ENCODE results near the gene C17orf113. TPM values are rescaled to one million over a fixed set of nuclear protein-coding genes. Genes with fewer than 3 reads are reported as not detected.
"Not testable (repeated sequence)": the region's sequence is repeated elsewhere in the genome, so short reads cannot be mapped to it uniquely, and the experiment has no call there.

C17orf113 gene
- total RNA-seq, 2 donors from 2014 or later: 0.65 to 0.85 TPM

DNA sequence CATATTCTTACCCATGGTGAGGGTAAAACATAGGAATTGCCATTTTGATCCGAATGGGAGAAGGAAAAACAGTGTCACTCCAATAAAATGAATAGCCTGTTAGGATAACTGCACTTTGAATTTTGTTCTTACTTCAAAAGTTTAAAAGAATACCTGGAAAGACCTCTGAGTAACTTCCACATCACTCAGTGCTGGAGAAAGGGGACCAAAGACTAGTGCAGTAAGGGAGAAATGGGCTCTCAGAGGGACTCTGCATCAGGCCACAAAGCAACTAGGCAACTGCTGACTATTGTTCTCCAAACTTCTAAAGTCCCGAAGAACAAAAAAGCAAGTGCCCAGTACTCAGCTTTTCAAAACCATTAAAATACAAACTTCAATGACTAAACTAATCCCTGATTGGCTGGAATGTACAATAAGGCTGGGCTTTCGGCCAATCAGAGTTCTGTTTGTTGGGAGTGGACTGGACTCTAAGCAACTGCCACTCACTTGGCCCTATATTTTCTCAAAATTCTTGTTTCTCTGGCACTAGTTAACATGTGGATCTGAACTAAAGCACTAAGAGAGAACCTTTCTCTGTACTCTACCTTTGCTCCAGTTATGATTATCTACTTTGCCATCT lies 39.4 kb downstream of the C17orf113 start:
- Mint-ChIP-seq H3K36me3 (ENCODE audit: low read depth) (no peaks in the 10 kb centered on the region), H3K27me3 (no peaks in the 10 kb centered on the region), H3K4me1 (peaks cover 37% of the 10 kb centered on the region), H3K4me3 (no peak overlapping the region), H3K27ac (peak overlapping the region; percentile 32)
- no peaks in the 10 kb centered on the region for H3K9me3 ChIP-seq (ENCODE audit: control insufficient read depth, low read length, poor library complexity, severe bottlenecking)
- ATAC-seq (no peak), DNase-seq (no peak)

- H3K4me3 Mint-ChIP-seq: not testable (repeated sequence)
Observed at GRCh38 chr17:42010266-42010680, 40.1 kb downstream of the C17orf113 start.

DNA sequence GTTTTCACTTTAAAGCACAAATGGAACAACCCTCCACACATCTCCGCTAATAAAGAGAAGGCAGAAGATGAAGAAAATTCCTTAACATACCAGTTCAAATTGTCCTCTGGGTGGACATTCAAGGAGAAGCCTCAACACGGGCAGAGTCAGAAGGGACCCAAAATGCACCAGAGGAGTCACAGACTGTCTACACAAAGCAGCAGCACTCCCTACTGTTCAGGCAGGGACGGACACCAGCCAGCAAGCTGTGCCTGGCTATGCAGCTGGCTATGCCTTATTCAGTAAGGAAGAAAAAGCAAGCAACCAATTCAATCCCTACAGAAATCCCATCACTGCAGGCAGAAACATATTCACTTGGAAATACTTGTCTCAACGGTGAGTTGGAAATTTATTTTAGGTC lies 41.2 kb downstream of the C17orf113 start:
- no peak for DNase-seq
- Mint-ChIP-seq H3K27me3 (no peaks in the 10 kb centered on the region), H3K4me1 (peaks cover 36% of the 10 kb centered on the region), H3K36me3 (ENCODE audit: low read depth) (no peaks in the 10 kb centered on the region), H3K27ac (peak overlapping the region; percentile 63), H3K4me3 (no peak overlapping the region)
- no peak for ATAC-seq
- no peaks in the 10 kb centered on the region for H3K9me3 ChIP-seq (ENCODE audit: control insufficient read depth, low read length, poor library complexity, severe bottlenecking)

More at GRCh38 chr17:42010266-42010680, 40.1 kb downstream of the C17orf113 start:
- H3K27ac Mint-ChIP-seq: peak overlapping the region; percentile 29
- peaks cover 37% of the 10 kb centered on the region for H3K4me1 Mint-ChIP-seq
- H3K36me3 Mint-ChIP-seq (ENCODE audit: low read depth); DNase-seq; ATAC-seq; H3K9me3 ChIP-seq (ENCODE audit: control insufficient read depth, low read length, poor library complexity, severe bottlenecking); H3K27me3 Mint-ChIP-seq: not testable (repeated sequence)

- no peak overlapping the region for H3K27ac Mint-ChIP-seq
- H3K9me3 ChIP-seq (ENCODE audit: control insufficient read depth, low read length, poor library complexity, severe bottlenecking): no peaks in the 10 kb centered on the region
- H3K36me3 Mint-ChIP-seq (ENCODE audit: low read depth): no peaks in the 10 kb centered on the region
- H3K4me3 Mint-ChIP-seq: no peak overlapping the region
- H3K27me3 Mint-ChIP-seq: no peaks in the 10 kb centered on the region
- ATAC-seq (no peak), DNase-seq (no peak)
- H3K4me1 Mint-ChIP-seq: peaks cover 21% of the 10 kb centered on the region
Observed at GRCh38 chr17:42005166-42005565, 45.2 kb downstream of the C17orf113 start.

DNA sequence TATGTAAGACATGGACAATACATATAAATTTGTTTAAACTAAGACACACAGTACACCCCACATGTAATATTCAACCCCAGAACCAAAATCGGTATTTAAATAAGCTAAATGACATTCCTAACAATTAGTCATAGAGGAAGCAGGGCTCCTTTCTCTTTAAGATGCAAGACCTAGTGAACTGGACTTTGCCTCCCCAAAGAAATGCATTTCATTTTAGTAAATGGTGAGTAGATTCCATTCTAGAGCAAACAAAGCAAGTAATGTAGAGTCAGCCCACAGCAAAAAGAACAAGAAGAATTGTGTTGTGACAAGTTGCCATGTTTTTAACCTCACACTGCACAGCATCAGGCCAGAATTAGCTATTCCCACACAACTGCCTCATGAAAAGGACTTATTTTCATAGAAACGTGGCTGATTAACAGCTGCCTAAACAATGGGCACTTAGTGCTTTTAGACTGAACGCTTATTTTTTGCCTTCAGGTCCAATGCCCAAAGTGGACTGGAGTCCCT lies 47.6 kb downstream of the C17orf113 start:
- H3K36me3 Mint-ChIP-seq (ENCODE audit: low read depth): no peaks in the 10 kb centered on the region
- H3K9me3 ChIP-seq (ENCODE audit: control insufficient read depth, low read length, poor library complexity, severe bottlenecking): no peaks in the 10 kb centered on the region
- ATAC-seq (no peak), DNase-seq (no peak)
- H3K27ac Mint-ChIP-seq: peak overlapping the region; percentile 32
- H3K27me3 Mint-ChIP-seq: no peaks in the 10 kb centered on the region
- no peak overlapping the region for H3K4me3 Mint-ChIP-seq
- peaks cover 15% of the 10 kb centered on the region for H3K4me1 Mint-ChIP-seq

DNA sequence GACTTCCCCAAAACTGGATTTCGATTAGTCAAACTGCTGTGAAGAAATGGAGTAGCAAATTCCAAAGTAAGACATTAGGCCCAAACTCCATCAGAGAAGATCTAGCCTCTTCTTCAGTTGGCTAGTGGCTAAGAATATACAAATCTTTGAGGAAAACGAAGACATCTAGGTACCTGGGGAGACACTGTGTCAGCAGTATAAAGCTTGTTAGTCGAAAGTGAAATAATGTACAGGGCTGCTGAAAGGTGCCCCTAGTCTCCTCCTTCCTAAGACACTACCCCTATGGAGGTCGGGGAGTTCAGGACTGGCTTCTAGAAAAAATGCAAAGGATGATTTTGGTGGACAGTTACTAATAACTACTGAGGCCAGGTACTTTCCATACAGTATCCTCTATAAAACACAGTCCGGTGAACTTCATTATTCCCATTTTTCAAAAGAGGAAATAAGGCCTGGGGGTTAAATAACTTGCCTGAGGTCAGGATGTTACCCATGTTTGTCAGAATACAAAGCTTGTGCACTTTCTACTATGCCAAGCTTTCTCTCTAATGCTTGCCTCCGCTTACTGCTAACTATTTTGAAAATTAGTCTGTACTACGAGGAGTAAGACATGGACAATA lies 48.1 kb downstream of the C17orf113 start:
- DNase-seq: no peak
- no peak overlapping the region for H3K27ac Mint-ChIP-seq
- peaks cover 15% of the 10 kb centered on the region for H3K4me1 Mint-ChIP-seq
- H3K27me3 Mint-ChIP-seq: no peaks in the 10 kb centered on the region
- no peaks in the 10 kb centered on the region for H3K36me3 Mint-ChIP-seq (ENCODE audit: low read depth)
- H3K9me3 ChIP-seq (ENCODE audit: control insufficient read depth, low read length, poor library complexity, severe bottlenecking): no peaks in the 10 kb centered on the region
- ATAC-seq: no peak
- H3K4me3 Mint-ChIP-seq: no peak overlapping the region

- ATAC-seq (no peak), DNase-seq (no peak)
- Mint-ChIP-seq H3K27ac (no peak overlapping the region), H3K4me3 (no peak overlapping the region), H3K4me1 (peaks cover 13% of the 10 kb centered on the region), H3K36me3 (ENCODE audit: low read depth) (peaks cover 2% of the 10 kb centered on the region), H3K27me3 (no peaks in the 10 kb centered on the region)
- H3K9me3 ChIP-seq (ENCODE audit: control insufficient read depth, low read length, poor library complexity, severe bottlenecking): no peaks in the 10 kb centered on the region
Observed at GRCh38 chr17:42001729-42002128, 48.7 kb downstream of the C17orf113 start.

DNA sequence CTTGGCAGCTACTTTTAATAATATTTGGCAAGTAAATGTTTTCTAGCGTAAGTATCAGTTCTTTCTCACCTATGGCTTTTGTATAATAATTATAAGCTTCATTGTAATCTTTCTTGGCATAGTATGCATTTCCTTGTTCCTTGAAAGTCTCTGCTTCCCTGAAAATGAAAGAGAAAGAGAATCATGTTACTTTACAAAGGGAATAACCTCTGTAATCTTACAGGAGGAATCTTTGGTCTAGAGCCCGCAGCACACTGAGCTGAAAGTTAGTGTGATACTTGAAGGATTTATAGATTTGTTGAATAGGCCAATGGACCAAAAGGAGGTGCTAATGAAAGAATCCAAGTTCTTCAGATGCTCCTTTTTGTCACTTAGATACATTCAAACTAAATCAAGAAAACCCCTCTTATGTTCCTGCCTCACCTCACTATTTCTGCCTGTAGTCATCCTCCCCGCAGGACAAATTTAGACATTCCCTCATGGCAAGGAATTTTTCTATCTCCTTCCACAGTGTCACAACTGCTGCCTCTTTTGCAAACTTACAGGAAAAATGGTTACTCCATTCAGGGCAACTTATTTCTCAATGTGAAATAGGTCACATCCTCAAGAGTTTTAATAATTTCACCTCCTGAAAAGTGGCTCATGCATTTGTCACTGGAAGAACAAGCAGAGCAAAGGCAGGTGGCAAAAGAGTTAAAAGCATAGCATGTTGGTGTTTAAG lies 49.8 kb downstream of the C17orf113 start:
- Mint-ChIP-seq H3K27ac (no peak overlapping the region), H3K4me1 (peaks cover 15% of the 10 kb centered on the region), H3K27me3 (no peaks in the 10 kb centered on the region), H3K36me3 (ENCODE audit: low read depth) (peaks cover 2% of the 10 kb centered on the region), H3K4me3 (no peak overlapping the region)
- no peak for DNase-seq
- no peaks in the 10 kb centered on the region for H3K9me3 ChIP-seq (ENCODE audit: control insufficient read depth, low read length, poor library complexity, severe bottlenecking)
- ATAC-seq: no peak

DNA sequence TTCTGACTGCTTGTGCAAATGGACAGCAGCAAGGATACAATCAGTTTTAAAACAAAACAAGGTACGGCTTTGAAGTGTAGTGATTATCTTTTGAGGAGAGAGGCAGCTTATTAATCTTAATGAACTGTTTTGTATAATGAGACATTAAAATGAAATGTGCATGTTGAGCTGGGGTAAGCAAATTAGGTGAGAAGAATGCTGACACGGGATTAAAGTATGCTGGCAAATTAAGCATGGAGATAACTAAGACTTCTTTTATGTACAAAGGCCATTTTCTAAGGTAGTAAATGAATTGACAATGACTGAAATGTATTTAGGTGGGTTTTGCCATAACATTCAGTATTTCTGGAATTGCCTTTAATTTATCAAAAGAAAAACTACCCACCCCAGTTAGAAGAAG lies 51.9 kb downstream of the C17orf113 start:
- peaks cover 10% of the 10 kb centered on the region for H3K4me1 Mint-ChIP-seq
- peaks cover 2% of the 10 kb centered on the region for H3K36me3 Mint-ChIP-seq (ENCODE audit: low read depth)
- no peak overlapping the region for H3K27ac Mint-ChIP-seq
- no peak overlapping the region for H3K4me3 Mint-ChIP-seq
- H3K27me3 Mint-ChIP-seq: no peaks in the 10 kb centered on the region
- DNase-seq (no peak), ATAC-seq (no peak)
- no peaks in the 10 kb centered on the region for H3K9me3 ChIP-seq (ENCODE audit: control insufficient read depth, low read length, poor library complexity, severe bottlenecking)

GRCh38 chr17:41996855-41997164 lies 53.6 kb downstream of the C17orf113 start:
- H3K9me3 ChIP-seq (ENCODE audit: control insufficient read depth, low read length, poor library complexity, severe bottlenecking): no peaks in the 10 kb centered on the region
- Mint-ChIP-seq H3K36me3 (ENCODE audit: low read depth) (peaks cover 2% of the 10 kb centered on the region), H3K27ac (peak overlapping the region; percentile 71), H3K27me3 (no peaks in the 10 kb centered on the region), H3K4me3 (no peak overlapping the region), H3K4me1 (peaks cover 5% of the 10 kb centered on the region)
- DNase-seq: no peak
- no peak for ATAC-seq

GRCh38 chr17:41992576-41992975 lies 57.8 kb downstream of the C17orf113 start:
- no peak for ATAC-seq
- no peak for DNase-seq
- no peaks in the 10 kb centered on the region for H3K27me3 Mint-ChIP-seq
- no peak overlapping the region for H3K27ac Mint-ChIP-seq
- H3K9me3 ChIP-seq (ENCODE audit: control insufficient read depth, low read length, poor library complexity, severe bottlenecking): no peaks in the 10 kb centered on the region
- H3K4me3 Mint-ChIP-seq: no peak overlapping the region
- peaks cover 9% of the 10 kb centered on the region for H3K4me1 Mint-ChIP-seq
- peaks cover 4% of the 10 kb centered on the region for H3K36me3 Mint-ChIP-seq (ENCODE audit: low read depth)

DNA sequence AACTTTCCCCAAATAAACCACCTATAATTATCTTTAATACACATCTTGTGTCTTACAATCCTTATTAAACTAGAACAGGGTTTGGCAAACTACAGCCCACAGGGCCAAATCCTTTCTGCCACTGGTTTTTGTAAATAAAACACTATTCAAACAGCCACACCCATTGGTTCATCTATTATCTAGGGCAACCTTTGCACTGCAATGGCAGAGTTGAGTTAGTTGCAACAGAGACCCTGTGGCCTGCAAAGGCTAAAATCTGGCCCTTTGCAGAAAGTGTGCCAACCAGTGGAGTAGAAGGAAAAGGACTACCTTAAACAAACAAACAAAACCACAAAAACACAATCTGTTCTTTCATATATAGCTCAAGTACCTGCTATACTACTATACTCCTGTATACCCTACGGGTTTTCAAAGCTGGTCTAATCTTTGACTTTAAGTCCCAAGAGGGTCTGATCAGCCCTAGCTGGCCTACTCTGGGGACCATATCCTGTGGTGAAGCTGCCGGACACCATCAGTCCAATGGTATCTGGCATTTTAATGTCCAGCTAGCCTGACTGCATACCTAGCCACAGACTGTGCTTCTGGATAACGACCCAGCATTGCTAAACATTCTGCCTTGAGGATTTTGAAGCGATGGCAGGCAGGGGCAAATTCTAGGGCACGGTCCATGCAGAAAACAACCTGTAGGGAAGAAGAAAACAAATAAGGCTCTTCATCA lies 60.5 kb downstream of the C17orf113 start:
- peaks cover 4% of the 10 kb centered on the region for H3K36me3 Mint-ChIP-seq (ENCODE audit: low read depth)
- H3K4me1 Mint-ChIP-seq: peaks cover 7% of the 10 kb centered on the region
- H3K27me3 Mint-ChIP-seq: no peaks in the 10 kb centered on the region
- H3K27ac Mint-ChIP-seq: no peak overlapping the region
- ATAC-seq: no peak
- H3K9me3 ChIP-seq (ENCODE audit: control insufficient read depth, low read length, poor library complexity, severe bottlenecking): no peaks in the 10 kb centered on the region
- no peak for DNase-seq
- no peak overlapping the region for H3K4me3 Mint-ChIP-seq

- H3K4me1 Mint-ChIP-seq: peaks cover 7% of the 10 kb centered on the region
- peak overlapping the region; percentile 12 for H3K4me3 Mint-ChIP-seq
- ATAC-seq (no peak), DNase-seq (no peak)
- peaks cover 8% of the 10 kb centered on the region for H3K36me3 Mint-ChIP-seq (ENCODE audit: low read depth)
- no peak overlapping the region for H3K27ac Mint-ChIP-seq
- H3K9me3 ChIP-seq (ENCODE audit: control insufficient read depth, low read length, poor library complexity, severe bottlenecking): no peaks in the 10 kb centered on the region
- H3K27me3 Mint-ChIP-seq: no peaks in the 10 kb centered on the region
Observed at GRCh38 chr17:41988418-41988817, 62.0 kb downstream of the C17orf113 start.

Measured in T-helper 17 cell (primary cell).